GM21423 (cell line): ENCODE results near the gene IKBKE.

Source experiments
- ATAC-seq: cut with Tn5 transposase; IDR thresholded peaks from one replicate; pipeline ENCODE4 v1.9.1; 2021; ENCODE audit warnings: mild to moderate bottlenecking, moderate library complexity; ENCODE audit not compliant: unreplicated experiment

Gene IKBKE

DNA sequence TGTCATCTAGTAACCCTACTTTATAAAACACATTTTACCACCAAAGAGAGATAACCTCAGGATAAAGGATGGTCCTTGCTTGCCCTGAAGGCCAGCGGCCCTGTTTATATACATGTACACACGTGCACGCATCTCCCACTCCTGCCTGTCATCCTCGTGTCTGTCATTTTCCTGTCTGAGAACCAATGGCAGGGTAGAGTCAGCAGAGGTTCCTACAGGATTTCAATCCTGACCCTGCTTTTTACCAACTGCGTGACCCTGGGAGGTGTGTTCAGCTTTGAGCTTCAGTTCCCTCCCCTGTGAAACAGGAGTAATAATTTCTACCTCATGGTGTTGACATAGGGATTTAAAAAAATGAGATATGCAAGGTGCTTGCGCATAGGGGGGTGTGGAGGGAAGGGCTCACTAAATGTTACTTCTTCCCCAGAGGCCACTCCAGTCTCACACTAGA lies 24.8 kb downstream of the IKBKE start:
- no peak for ATAC-seq

DNA sequence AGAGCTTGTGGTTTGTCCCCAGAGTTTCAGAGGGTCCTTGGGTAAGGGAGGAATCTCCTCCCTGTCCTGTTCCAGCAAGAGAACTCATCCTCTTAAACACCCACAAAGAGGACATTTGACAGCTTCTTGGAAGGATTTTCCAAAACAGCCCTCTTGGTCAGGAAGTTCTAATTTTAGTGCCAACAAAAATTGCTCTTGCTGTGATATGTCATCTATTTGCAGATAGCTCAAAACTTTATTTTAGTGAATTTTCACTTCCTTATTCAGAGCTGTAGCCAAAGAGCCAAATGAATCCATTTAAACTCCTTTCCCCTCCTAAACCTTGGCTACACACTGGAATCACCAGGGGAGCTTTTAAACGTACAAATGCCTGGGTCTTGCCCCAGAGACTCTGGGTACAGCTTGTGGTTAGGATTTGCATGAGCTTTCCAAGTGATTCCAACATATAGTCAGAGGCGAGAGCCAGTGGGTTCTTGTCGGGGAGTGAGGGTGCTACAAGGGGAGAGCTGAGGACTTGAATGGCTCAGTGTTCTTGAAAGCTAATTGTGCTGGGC lies 25.3 kb downstream of the IKBKE start:
- ATAC-seq = peak; percentile 13

DNA sequence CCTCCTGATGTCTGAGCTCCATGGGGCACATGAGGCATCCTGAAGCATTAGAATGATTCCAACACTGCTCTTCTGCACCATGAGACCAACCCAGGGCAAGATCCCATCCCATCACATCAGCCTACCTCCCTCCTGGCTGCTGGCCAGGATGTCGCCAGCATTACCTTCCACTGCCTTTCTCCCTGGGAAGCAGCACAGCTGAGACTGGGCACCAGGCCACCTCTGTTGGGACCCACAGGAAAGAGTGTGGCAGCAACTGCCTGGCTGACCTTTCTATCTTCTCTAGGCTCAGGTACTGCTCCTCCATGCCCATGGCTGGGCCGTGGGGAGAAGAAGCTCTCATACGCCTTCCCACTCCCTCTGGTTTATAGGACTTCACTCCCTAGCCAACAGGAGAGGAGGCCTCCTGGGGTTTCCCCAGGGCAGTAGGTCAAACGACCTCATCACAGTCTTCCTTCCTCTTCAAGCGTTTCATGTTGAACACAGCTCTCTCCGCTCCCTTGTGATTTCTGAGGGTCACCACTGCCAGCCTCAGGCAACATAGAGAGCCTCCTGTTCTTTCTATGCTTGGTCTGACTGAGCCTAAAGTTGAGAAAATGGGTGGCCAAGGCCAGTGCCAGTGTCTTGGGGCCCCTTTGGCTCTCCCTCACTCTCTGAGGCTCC lies 26.0 kb downstream of the IKBKE start:
- ATAC-seq = peak; percentile 52

DNA sequence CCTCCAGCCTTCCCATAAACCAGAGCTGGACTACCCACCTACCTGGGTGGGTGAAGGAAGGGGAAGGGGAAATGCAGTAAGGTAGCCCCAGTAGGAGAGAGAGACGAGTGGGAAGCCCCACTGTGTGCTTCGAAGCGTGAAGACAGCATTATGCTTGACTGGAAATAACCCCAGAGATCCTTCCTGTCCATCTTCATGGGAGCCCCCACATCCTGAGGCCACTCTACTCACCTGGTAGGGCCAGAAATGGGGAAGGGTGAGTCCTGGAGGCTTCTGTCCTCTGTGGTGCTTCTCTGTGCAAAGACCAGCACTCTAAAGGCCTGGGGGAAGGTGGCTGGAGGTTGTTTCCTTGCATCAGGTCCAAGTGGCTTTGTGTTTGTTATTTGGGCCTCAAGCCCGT lies 27.1 kb downstream of the IKBKE start:
- ATAC-seq = no peak

DNA sequence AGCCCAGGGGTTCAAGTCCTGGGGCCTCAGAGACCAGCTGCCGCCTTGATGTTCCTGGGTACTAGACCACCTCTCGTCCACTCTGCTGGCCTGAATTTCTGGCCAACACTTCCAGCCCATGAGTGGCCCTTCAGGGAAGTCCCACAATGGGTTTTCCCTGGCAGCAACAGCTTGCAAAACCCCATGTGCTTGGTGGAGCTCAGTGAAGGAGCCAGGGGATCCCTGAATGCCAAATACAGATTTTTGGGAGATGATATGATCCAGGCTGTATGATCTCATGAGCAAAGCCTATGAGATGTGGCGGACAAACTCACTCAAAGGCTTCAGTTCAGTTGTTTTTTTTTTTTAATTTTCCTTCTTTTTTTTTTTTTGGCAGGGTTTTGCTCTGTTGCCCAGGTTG lies 27.5 kb downstream of the IKBKE start:
- no peak for ATAC-seq

DNA sequence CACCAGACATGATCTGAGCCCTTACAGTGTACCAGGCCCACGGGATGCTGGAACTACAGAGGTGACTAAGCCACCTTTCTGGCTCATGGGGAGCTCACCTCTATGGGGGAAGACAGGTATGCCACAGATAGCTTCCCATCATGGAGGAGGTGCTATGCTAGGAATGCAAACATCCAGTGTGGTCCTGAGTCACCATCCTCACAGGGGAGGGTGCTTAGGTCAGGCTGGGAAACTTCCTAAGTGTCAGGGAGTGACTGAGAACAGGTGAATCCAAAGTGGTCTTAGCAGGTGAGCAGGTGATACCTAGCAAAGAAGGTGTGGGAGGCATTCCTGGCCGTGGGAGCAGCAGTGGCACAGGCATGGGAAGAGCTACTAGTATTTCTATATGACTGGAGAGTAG lies 28.4 kb downstream of the IKBKE start:
- no peak for ATAC-seq

DNA sequence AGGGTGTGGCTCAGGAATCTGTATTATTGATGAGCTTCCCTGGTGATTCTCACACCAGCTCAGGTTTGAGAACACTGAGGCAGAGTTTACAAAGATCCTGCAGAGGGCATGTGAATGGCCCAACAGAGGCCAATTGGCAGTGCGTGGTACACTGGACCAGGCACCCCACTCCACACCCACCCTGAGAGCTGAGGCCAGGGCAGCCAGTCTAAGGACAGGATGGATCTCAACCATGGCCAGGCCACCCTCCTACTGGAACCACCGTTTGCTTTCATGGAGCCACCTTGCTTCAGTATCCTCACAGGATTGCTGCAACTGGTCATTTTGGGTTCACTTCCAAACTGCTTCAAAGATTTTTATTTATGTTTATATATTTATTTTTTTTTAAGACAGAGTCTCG lies 29.8 kb downstream of the IKBKE start:
- ATAC-seq = no peak

DNA sequence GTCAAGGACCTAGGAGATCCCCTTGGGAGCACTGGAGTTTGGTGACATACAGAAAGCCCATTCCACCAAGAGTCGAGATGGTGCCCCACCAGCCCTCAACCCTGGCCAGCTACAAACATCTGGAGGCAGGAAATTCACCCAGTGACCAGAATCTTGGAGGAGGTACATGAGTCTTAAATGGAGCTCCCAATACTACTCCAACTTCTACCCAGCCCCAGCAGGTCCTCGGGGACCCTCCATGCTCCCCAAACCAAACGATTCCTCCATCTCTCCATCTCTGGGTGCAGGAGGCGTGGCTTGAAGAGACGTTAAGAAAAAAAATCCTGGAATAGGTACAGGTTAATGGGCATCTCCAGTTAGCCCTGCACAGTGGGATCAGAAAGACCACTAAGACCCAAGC lies 31.6 kb downstream of the IKBKE start:
- no peak for ATAC-seq

DNA sequence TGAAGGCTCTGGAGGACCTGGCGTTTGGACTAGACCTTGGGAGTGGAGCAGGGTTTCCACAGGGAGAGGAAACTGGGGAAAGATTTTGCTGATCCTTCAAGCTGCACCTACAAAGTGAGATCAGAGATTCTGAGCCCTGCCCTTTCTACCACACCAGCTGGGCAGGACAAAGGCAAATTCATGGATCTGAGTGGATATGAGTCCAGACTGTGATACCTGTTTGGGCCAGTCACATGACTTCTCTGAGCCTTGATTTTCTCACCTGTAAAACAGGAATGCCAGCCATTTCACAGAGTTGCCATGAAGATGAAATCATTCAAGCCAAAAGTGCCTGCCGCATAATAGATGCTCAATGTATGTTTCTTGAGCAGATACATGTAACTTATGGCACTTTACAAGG lies 32.1 kb downstream of the IKBKE start:
- no peak for ATAC-seq

DNA sequence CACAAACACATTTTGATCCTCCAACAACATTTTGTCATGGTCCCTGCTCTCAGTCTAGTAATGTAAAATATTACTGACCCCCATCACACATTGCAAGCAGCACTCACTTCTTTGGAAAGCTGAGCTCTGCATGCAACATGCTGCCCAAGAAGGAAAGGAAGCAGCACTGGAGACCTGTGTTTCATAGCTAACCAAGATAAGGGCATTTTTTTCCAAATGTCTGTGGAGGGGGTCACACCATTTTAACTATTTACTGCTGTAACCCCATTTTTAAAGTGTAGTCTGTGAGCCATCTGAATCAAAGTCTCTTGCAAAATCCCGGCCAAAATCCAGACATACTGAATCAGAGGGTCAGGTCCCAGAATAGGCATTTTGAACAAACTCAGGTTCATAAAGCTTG lies 32.5 kb downstream of the IKBKE start:
- ATAC-seq = no peak

DNA sequence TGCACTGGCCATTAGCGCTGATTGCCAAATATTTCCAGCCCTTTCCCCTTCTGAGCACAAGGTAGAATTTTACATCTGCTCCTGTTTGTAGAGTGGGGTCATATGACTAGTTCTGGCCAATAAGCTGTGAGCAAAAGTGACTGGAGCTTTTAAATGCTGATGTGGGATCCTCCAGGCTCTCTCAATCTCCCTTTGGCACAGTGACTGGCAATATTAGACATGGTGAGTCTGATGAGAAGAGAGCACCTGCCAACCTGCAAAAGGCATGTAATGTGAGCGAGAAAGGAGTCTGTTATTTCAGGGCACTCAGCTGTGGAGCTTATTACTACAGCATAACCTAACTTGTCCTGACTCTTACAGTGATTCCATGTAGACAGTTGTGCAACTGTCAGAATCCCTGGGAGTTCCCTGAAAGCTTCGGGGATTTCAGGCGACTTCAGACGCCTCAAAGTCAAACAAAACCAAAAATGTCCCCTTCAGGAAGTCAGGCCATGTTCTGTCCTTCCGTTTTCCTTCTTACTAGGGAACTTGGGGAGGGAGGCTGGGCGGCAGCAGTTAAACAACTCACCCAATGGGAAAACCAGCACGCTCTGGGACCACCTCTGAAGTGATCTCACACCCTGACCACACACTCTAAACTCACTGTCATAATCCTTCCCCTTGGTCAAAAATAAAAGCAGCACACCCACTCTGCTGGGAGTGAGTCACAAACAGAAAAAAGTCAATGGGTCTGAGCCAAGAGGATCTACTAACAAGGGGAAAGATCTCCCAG lies 33.5 kb downstream of the IKBKE start:
- peak; percentile 59 for ATAC-seq

DNA sequence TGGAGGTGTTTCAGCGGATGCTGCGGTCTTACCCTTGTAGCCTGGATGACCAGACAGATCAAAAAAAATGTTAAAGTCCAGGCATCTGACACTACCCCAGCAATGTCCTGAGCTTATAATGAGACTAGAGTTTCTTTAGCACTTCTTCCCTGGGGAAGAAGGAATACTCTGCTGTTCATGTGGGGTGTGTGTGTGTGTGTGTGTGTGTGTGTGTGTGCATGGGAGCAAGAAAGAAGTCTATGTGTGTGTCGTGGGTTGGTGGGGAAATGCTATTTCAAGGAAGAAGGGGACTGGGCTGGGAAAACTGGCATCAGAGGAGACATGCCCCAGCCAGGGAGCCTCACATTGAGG lies 34.1 kb downstream of the IKBKE start:
- ATAC-seq = no peak

DNA sequence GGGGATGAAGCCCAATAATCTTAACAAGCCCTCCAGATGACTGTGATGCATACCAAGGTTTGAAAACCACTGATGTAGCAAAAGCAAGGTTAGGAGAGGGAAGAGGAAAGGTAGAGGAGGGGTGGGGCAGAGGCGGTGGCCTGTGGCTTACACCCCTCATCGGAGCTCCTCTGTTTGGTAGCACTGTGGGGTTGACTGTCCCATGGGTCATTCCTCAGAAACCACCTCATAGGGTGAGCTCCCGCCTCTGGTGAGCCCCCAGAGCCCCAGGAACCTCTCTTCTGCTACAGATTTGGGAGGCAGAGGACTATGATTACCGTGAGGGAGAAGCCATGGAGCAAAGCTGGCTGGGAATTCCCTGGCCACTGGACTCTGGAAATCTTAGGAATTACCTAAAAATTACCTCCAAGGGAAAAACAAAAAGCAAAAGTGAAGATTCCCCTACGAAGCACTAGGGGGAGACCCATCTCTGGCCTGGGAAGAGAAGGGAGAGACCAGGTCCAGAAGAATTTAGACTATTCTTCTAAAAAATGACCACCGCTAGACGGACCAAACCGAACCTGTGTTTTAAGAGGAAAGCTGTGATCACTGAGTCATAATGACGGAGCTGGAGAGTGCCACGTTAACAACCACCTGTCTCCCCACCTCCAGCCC lies 35.6 kb downstream of the IKBKE start:
- ATAC-seq = no peak

DNA sequence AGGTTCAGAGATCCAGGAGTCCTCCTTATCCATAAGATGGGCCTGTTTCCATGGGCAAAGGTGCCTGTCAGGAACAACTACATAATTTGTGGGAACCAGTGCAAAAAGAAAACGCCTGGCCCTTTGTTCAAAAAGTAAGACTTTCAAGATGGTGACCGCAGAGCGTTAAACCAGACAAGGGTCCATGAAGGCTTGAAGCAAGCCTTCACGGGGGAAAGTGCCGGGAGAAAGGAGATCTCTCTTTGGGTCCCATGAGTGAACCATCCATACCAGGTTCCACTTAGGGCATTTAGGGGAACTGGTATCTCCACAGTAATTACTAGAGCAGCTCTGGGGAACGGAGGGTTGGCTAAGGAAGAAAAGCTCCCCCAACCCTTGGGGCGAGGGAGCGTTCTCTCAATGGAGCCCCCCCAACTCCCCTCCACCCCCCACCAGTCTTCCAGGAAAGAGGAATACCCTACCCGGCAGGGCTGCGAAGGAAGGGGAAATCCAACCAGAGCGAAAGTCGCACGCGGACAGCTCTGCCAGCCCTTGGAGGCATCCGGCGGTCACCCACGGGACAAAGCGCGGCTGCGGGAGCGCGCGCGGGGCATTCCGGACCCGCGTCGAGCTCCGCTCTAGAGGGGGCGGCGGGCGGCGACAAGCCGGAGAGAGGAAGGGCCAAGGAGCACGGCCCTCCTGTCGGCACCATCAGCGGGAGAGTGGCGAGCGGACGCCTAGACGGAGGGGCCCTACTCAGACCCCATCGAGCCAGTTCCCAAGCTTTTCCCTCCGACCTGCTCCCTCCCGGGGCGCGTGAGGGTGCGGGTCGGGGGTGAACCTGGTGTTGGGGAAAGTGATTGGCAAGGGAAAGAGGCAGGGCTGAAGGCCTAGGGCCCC lies 36.4 kb downstream of the IKBKE start:
- ATAC-seq = peak; percentile 16

DNA sequence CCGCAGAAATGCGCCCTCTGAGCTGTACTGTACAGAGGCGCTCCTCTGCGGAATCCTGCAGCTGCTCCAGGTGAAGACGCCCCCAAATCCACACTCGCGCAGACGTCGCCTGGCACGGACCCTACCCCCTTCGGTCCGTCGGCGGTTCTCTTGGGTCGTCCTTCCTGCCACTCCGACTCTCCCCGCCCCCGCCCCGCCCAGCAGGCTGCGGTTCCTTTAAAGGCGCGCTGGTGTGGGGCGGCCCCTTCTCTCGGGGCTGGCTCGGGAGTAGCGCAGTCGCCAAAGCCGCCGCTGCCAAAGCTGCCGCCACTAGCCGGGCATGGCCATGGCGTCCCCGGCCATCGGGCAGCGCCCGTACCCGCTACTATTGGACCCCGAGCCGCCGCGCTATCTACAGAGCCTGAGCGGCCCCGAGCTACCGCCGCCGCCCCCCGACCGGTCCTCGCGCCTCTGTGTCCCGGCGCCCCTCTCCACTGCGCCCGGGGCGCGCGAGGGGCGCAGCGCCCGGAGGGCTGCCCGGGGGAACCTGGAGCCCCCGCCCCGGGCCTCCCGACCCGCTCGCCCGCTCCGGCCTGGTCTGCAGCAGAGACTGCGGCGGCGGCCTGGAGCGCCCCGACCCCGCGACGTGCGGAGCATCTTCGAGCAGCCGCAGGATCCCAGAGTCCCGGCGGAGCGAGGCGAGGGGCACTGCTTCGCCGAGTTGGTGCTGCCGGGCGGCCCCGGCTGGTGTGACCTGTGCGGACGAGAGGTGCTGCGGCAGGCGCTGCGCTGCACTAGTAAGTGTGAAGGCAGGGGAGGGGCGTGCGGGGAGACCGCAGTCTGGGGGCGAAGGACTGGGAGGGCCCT lies 37.2 kb downstream of the IKBKE start, which contains the start of gene RASSF5:
TSS of gene RASSF5 (plus strand) at position 248 of the 846 bp plus-strand sequence. CDS start at position 320, 72 bp downstream.
- peak; percentile 54 for ATAC-seq

DNA sequence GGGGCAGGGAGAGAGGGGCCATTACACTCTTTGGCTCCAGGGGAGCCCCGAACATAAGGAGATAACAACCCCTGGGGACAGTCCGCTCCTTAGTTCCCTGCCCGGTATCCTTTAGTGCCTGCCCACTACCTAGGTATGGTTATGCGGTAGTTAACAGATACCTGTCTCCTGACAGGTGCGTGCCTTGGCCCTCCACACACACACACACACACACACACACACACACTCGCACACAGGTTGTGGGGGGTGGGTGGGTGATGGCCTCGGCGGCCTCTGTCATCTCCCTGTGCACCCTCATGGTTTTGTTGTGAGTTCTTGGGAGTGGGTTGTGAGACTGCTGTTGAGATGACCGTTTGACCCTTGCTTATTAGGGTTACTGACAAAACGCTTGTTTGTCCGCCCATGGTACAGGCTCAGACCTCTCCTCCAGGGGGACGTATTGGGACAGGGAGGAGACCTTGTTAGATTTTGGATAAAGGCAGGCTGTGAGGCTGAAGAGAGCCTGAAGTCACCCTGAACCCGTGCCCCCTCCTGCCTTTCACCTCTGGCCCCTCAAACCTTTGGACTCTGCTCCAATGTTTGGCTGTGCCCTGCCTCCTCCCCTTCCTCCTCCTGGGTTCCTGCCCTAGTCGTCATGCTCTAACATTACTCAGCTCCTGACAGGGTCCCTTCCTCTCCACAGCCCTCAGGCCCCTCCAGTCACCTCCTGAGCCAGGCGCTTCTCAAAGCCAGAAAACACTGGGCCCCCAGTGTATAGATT lies 38.0 kb downstream of the IKBKE start:
- ATAC-seq = no peak

DNA sequence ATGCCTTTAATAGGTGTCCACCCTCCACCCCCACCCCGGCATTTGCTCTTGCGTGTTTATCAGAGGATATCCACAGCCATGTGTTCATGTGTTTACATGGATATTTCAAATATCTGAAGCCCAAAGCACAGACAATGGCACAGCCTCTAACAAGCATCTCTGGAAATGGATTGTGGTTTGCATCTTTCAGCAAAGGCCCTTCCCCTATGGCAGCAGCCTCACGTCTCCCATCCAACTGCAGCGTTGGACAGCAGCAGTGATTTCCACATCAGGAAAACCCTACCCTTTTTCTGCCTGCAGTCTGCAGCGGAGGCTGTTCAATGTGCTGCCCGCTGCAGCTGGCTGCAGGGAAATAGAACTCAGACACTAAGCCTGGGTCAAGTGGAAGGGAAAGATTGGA lies 38.7 kb downstream of the IKBKE start:
- no peak for ATAC-seq

DNA sequence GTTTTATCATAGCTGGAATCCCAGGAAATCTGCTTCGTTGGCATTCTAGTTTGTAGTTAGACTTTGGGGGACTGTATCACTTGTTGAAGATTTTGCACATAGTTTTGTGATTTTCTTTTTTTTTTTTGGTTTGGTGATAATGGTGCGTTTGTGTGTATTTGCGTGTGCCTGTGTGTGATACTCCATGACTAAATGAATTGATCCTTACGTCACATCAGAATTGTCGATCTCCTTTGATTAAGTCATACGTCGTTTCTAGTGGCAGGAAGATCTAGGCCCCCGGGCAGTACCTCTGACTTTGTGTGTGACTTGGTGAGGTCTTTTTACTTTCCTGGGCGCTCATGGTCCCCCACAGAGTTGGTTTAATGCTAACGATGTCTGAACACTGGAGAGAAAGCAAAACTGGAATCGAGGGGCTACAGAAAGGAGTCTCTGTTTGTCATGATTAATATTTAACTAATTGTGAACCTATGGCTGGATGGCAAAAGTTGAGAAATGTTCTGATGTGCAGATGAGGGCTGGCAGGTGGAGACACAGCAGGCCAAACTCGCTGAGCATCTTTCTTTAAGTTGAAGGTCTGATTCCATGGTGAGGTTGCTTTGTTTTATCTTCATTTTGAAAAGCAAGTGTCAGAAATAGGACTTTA lies 39.5 kb downstream of the IKBKE start:
- ATAC-seq = no peak

DNA sequence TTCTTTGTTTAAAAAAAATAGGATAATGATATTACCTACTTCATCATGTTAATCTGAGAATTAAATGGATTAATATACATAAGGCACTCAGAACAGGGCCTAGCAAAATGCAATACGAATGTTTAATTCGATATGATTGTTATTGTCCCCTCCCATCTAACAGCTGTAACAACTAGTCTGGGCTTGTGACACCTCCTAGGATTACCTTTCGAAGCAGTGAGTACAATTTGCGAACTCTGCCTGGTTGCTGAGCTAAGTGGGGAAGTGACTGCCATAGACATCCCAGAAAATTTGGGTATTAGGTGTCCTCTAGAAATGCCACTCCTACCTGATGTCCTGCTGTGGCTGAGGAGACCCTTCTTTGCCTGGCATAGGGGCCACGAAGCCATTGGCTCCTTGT lies 40.1 kb downstream of the IKBKE start:
- ATAC-seq = no peak
